ENCODE measurements around the gene ATL1. TPM values are rescaled to one million over a fixed set of nuclear protein-coding genes. Genes with fewer than 3 reads are reported as not detected.
A peak's percentile ranks its signal among the peaks of the same experiment; 100 is the strongest.

ATL1 gene
- total RNA-seq, 2 donors from 2014 or later = 0.88 to 1.7 TPM

- no peaks in the 10 kb centered on the region for H3K9me3 Mint-ChIP-seq
- no peaks in the 10 kb centered on the region for H3K27me3 Mint-ChIP-seq (ENCODE audit: insufficient read depth)
- Histone ChIP-seq H3K9me3 (ENCODE audit: control insufficient read depth, low read length) (no peaks in the 10 kb centered on the region), H3K27me3 (ENCODE audit: control insufficient read depth, insufficient read depth, low read length, poor library complexity, severe bottlenecking) (no peaks in the 10 kb centered on the region), H3K4me3 (ENCODE audit: low read length) (no peak overlapping the region), H3K36me3 (ENCODE audit: control insufficient read depth, insufficient read depth, low read length) (no peaks in the 10 kb centered on the region), H3K9ac (ENCODE audit: extremely low read depth, low read length, poor library complexity, severe bottlenecking) (no peak overlapping the region), H3K4me1 (ENCODE audit: control insufficient read depth, insufficient read depth, low read length) (no peaks in the 10 kb centered on the region), H3K27ac (ENCODE audit: low read depth, low read length) (no peak overlapping the region)
- H3K4me3 Mint-ChIP-seq = no peak overlapping the region
- whole genome bisulfite sequencing, 2 experiments (ENCODE audit: insufficient coverage in 1 of 2, insufficient read length in 1 of 2) = 94% methylated on average over 1 of the region's 1 CpG; no CpG with 5 or more reads in 1 of the 2 experiments
- H3K4me1 Mint-ChIP-seq = peaks cover 40% of the 10 kb centered on the region
- no peak overlapping the region for H3K27ac Mint-ChIP-seq
- peaks cover 15% of the 10 kb centered on the region for H3K36me3 Mint-ChIP-seq (ENCODE audit: low read depth)
- no peak for DNase-seq
- no peak for TF ChIP-seq CTCF (conservative IDR thresholded peaks at IDR 0.05)
Observed at GRCh38 chr14:50528000-50528399, 31.9 kb upstream of the ATL1 start.

GRCh38 chr14:50529288-50530179 lies 30.4 kb upstream of the ATL1 start:
- H3K4me1 ChIP-seq (ENCODE audit: control insufficient read depth, insufficient read depth, low read length) = no peaks in the 10 kb centered on the region
- H3K36me3 ChIP-seq (ENCODE audit: control insufficient read depth, insufficient read depth, low read length) = no peaks in the 10 kb centered on the region

GRCh38 chr14:50530358-50530757 lies 29.6 kb upstream of the ATL1 start:
- Mint-ChIP-seq H3K4me3 (peak overlapping the region; percentile 90), H3K4me1 (peaks cover 27% of the 10 kb centered on the region), H3K27ac (no peak overlapping the region), H3K27me3 (ENCODE audit: insufficient read depth) (peaks cover 9% of the 10 kb centered on the region), H3K9me3 (no peaks in the 10 kb centered on the region), H3K36me3 (ENCODE audit: low read depth) (peaks cover 7% of the 10 kb centered on the region)
- no peaks in the 10 kb centered on the region for H3K4me1 ChIP-seq (ENCODE audit: control insufficient read depth, insufficient read depth, low read length)
- H3K27me3 ChIP-seq (ENCODE audit: control insufficient read depth, insufficient read depth, low read length, poor library complexity, severe bottlenecking) = no peaks in the 10 kb centered on the region
- TF ChIP-seq CTCF (conservative IDR thresholded peaks at IDR 0.05) = no peak
- no peaks in the 10 kb centered on the region for H3K36me3 ChIP-seq (ENCODE audit: control insufficient read depth, insufficient read depth, low read length)
- H3K9ac ChIP-seq (ENCODE audit: extremely low read depth, low read length, poor library complexity, severe bottlenecking) = no peak overlapping the region
- no CpG with 5 or more reads among the region's 1 CpG for WGBS, 2 experiments (ENCODE audit: insufficient coverage in 1 of 2, insufficient read length in 1 of 2)
- no peak for DNase-seq
- no peak overlapping the region for H3K27ac ChIP-seq (ENCODE audit: low read depth, low read length)
- H3K4me3 ChIP-seq (ENCODE audit: low read length) = peak overlapping the region; percentile 93
- no peaks in the 10 kb centered on the region for H3K9me3 ChIP-seq (ENCODE audit: control insufficient read depth, low read length)

More at GRCh38 chr14:50529288-50530179, 30.4 kb upstream of the ATL1 start:
- H3K4me1 Mint-ChIP-seq = peaks cover 34% of the 10 kb centered on the region
- DNase-seq = no peak
- no peaks in the 10 kb centered on the region for H3K27me3 ChIP-seq (ENCODE audit: control insufficient read depth, insufficient read depth, low read length, poor library complexity, severe bottlenecking)
- peak overlapping the region; percentile 93 for H3K4me3 ChIP-seq (ENCODE audit: low read length)
- H3K27ac Mint-ChIP-seq = no peak overlapping the region
- no peaks in the 10 kb centered on the region for H3K9me3 Mint-ChIP-seq
- H3K9me3 ChIP-seq (ENCODE audit: control insufficient read depth, low read length) = no peaks in the 10 kb centered on the region
- H3K9ac ChIP-seq (ENCODE audit: extremely low read depth, low read length, poor library complexity, severe bottlenecking) = no peak overlapping the region
- whole genome bisulfite sequencing, 2 experiments (ENCODE audit: insufficient coverage in 1 of 2, insufficient read length in 1 of 2) = 87 to 93% methylated on average over 4 to 5 of the region's 6 CpGs
- no peak overlapping the region for H3K27ac ChIP-seq (ENCODE audit: low read depth, low read length)
- H3K27me3 Mint-ChIP-seq (ENCODE audit: insufficient read depth) = peaks cover 9% of the 10 kb centered on the region
- TF ChIP-seq CTCF (conservative IDR thresholded peaks at IDR 0.05) = peak; percentile 7
- peaks cover 9% of the 10 kb centered on the region for H3K36me3 Mint-ChIP-seq (ENCODE audit: low read depth)
- peak overlapping the region; percentile 90 for H3K4me3 Mint-ChIP-seq
